GM19328 (cell line): ENCODE measurements around the gene MICAL2.

Source experiments
- ATAC-seq: cut with Tn5 transposase; IDR thresholded peaks from one replicate; pipeline ENCODE4 v1.9.1; 2021; ENCODE audit warnings: mild to moderate bottlenecking, moderate library complexity; ENCODE audit not compliant: unreplicated experiment

Gene MICAL2

GRCh38 chr11:12240677-12241076, 130.3 kb downstream of the MICAL2 start:
- ATAC-seq, result no peak

DNA sequence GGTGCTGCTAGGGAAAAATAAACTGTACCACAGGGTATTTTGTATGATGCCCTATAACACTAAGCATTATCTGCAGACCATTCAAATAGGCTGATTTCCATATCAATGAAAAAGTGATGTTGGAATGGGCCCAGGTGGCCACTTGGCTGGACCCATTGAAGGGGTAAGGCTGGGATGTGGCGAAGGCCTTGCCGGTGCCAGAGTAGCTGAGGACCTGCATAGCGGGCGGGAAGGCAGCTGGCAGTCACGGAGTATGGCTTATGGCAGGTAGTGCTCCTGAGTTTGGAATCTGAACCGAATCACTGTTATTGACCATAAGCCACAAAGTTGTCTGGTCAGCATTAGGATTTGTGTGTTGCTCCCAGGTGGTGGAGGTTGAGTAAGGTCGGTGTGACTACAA, 131.0 kb downstream of the MICAL2 start:
- ATAC-seq, result no peak

DNA sequence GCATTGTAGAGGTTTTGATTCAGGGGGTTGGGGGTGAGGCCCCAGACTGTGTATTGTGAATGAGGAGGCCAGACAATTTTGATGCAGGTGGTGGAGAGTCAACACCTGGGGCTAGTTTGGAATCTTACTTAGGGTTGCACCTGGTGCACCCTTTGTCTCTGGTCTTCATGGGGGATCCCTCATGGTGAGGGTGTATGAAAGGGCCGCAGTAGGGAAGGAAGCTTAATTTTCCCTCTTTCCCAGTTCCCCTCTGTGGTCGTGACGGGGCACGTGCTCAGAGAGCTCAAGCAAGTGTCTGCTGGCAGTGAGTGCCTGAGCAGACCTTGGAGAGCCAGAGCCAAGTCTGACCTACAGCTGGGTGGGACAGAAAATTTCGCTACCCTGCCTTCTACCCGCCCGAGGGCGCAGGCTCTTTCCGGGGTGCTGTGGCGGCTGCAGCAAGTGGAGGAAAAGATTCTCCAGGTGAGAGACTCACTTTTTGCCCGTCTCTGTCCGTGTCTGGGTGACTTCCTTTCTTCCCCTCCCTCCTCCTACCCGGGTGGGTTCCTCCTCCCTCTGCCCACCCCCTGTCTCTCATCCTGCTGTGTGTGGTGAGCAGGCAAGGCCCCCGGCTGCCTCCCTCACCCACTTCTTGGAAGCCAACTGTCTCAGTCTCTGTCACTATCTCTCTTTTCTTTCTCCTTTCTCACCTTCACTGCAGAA, 131.7 kb downstream of the MICAL2 start:
- no peak for ATAC-seq

DNA sequence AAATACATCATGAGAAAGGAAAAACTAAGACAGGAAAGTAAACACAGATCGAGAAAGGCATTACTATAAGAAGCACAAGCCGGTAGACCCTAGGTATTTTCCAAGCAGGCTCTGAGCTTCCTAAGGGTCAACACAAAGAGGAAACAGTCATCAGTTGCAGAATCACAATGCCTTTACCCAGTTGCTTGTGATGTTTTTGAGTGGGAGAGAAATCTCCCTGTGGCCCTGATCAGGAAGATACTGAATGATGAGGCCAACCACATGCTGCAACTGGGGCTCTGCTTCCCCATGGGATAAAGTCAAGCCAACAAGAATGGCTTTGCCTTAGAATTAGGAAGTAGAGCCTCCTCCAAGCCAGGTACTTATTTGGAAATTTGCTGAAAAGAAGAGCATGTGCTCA, 132.6 kb downstream of the MICAL2 start:
- ATAC-seq, result no peak

GRCh38 chr11:12243486-12243885, 133.1 kb downstream of the MICAL2 start:
- no peak for ATAC-seq

DNA sequence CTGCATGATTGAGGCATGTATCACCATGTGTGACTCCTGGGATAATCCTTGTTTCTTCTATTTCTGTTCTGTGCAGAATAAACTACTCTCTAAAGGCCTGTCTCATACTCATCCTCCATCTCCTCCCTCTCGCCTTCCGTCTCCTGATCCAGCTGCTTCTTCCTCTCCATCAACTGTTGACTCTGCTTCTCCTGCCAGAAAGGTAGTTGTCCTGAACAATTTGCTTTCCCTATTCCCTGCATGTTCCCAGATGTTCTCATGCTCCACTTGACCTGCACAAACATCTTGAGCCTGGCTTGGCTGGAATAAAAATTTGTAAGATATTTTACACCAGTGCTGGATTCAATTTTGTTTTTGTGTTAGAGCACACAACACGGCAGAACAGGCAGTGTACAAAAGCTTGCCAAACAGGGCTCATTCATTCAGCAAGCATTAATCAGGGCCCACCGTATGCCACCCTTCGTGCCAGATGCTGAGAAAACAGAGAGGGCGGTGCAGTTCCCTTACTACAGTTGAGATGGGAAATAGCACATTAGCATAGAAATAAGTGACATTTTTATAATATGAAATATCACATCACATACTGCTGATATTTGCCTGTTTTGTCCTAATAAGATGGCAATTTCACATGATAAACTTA, 133.6 kb downstream of the MICAL2 start:
- ATAC-seq, result no peak

- no peak for ATAC-seq
Measured at GRCh38 chr11:12245091-12245490, 134.7 kb downstream of the MICAL2 start.

GRCh38 chr11:12245549-12246016, 135.2 kb downstream of the MICAL2 start:
- ATAC-seq, result no peak

GRCh38 chr11:12246147-12246546, 135.8 kb downstream of the MICAL2 start:
- ATAC-seq, result no peak

DNA sequence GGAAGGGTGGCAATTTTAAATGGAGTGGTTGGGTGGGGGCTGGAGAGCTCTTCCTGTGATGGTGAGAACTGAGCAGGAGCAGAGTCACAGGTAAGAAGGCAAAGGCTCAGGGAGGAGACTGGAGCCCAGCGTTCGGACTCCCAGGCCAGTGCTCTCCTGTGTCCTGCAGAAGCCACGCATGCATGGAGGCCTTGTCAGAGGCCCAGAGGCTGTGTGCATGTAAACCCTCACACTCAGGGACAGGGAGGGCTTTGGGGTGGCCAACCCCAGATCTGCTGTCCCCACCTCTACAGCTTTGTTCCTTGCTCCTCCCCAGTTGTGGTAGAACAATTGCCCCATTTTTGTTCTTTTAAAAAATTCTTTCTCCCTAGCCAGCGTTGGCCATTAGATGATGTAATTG, 136.6 kb downstream of the MICAL2 start:
- ATAC-seq, result no peak

DNA sequence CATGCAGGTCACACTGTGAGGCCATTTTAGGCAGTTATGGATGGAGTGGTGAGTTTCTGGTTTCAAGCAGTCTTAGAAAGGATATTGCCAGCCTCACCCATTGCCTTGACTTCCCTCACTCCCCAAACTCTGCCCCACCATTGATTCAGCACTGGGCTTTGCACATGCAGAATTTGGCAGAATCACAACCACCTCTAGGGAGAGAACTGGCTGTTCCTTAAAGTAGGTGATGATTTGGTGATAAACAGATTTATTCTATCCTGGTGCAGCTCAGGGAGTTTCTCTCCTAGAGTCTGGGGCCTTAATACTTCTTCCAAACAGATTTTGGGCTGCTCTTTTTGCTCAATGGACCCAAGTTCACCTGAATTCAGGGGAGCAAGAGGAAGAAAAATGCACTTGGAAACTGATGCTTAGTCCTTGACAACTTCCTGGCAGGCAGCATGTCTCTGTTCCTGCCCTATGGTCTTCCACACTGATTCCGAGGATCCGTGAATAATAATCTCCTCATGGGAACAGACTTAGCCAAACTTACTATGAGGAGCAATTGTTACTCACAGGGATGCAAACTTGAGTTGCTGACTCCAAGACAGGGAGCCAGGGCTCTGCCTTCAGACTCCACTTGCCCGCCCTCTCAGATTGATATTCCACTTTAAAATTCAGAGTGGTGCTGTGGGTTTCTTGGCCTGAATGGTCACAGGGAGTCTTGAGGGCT, 137.3 kb downstream of the MICAL2 start:
- ATAC-seq, result no peak

GRCh38 chr11:12248330-12248729, 137.9 kb downstream of the MICAL2 start:
- no peak for ATAC-seq

- ATAC-seq, result no peak
Measured at GRCh38 chr11:12249590-12250260, 139.3 kb downstream of the MICAL2 start.

DNA sequence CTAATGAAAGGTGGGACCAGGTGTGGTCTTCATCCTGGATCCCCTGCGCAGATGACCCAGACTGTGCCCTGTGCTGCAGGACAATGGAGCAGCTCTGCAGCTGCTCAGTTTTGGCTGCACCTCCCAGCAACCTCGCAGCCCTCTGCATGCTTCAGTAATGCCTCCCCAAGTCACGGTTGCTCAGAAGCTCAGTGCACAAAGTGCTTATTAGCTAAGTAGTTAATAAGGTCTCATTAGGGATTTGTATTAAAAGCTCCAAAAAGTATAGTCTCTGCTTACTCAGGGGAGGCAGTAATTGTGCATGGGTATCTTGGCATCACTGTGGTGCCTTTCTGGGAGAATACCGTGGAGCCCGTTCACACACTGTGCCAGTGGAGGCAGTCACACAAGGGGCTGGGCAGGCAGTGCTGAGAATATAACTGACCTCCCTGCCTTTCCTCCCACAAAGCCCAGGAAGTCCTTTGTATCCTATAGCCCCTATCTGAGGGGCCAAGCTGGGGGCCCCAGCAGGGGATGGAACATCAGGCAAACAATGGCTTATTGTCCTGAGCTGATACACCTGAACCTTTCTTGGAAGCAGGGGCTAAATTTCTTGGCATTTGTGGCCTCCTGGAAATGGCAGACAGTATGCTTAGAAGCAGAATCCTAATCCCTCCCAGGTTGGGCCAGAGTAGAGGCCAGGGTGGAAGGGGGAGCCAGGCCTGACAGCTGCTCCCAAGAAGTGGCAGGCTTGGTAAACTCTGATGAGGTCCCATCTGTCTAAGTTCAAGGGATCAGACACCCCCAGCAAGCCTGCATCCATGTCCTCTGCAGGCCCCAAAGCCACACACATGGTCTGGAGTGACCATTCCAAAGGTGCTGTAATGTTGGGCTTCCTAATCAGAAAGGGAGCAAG, 141.5 kb downstream of the MICAL2 start:
- ATAC-seq, result no peak

DNA sequence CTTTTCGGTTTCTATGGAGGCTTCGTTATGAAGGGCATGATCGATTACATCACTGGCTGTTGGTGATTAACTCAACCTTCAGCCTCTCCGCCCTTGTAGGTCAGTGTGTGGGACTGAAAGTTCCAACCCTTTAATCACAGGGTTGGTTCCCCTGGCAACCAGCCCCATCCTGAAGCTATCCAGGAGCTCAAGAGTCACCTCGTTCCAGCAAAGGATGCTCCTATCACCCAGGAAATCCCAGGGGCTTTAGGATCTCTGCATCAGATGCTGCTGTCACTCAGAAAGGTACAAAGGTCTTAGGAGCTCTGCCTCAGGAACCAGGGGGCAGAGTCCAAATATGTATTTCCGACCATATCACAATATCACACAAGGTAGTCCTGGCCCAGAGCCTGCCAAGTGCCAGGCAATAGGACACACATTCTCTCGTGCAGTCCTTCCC, 143.5 kb downstream of the MICAL2 start:
- ATAC-seq, result no peak

GRCh38 chr11:12258451-12258850, 148.1 kb downstream of the MICAL2 start:
- no peak for ATAC-seq

DNA sequence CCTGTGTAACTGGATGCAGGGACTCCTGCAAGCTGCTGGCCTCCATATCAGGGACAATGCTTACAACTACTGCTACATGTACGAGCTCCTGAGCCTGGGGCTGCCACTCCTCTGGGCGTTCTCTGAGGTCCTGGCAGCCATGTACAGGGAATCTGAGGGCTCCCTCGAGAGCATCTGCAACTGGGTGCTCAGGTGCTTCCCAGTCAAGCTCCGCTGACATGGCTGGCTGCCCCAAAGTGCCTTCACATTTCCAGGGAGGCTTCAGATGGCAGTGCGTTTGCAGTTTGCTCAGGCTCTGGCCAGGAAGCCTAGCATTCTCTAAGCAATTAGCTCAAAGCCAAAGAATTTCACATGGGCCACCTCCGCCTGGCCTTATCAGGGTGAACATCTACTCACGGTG, 149.6 kb downstream of the MICAL2 start:
- no peak for ATAC-seq

- no peak for ATAC-seq
Measured at GRCh38 chr11:12260731-12261521, 150.5 kb downstream of the MICAL2 start.

DNA sequence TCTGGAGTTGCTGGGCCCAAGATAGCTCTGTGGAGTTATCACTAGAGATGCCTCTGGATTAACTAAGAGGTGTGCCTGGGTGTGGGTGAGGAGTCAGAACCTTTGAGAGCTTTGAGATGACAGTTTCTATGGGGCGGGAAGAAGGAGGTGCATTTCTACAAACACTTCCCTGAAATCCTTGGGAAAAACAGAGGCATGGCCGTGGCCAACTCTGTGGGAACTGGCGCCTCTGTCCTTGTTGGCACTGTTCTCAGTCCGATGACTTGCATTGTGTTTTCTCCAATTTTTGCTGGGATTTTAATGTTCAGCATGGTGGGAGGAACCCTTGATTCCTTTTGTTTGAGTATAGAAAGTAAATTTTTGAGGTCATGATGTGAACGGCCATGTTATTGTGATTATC, 151.2 kb downstream of the MICAL2 start:
- no peak for ATAC-seq
